Testis (tissue), 3 donors: ENCODE measurements around the gene CDH4. TPM values are rescaled to one million over a fixed set of nuclear protein-coding genes. Genes with fewer than 3 reads are reported as not detected.

ENCODE experiments used
- DNase-seq: peaks from one replicate; pipeline ENCODE4 v3.0.0-alpha.2; 2019
- H3K27ac ChIP-seq, 2 donors: fragments of 200-600 bp; sonication (generic); one replicate each; pipeline ENCODE4 v1.5.1; 2019
- H3K27me3 ChIP-seq: fragments of 200-600 bp; sonication (generic); one replicate; pipeline ENCODE4 v1.5.1; 2019
- H3K36me3 ChIP-seq: fragments of 200-600 bp; sonication (generic); one replicate; pipeline ENCODE4 v1.5.1; 2017; ENCODE audit warnings: low read depth; ENCODE audit errors: missing control alignments
- H3K4me1 ChIP-seq: fragments of 200-600 bp; sonication (generic); one replicate; pipeline ENCODE4 v1.5.1; 2019
- H3K4me3 ChIP-seq, 2 donors: fragments of 200-600 bp; sonication (generic); one replicate each; pipeline ENCODE4 v1.5.1; 2017 to 2019
- H3K9me3 ChIP-seq: fragments of 200-600 bp; sonication (generic); one replicate; pipeline ENCODE4 v1.5.1; 2017
- CTCF ChIP-seq, 3 experiments: fragments of 450-650 bp in 2 of 3; fragments of 200-600 bp in 1 of 3; sonication (generic) in 1 of 3; IDR thresholded peaks; one replicate each; pipeline ENCODE4 v1.5.1; 2016 to 2019; ENCODE audit warnings: antibody characterized with exemption in 3 of 3, mild to moderate bottlenecking in 2 of 3, moderate library complexity in 1 of 3
- POLR2A ChIP-seq: fragments of 450-650 bp; IDR thresholded peaks from one replicate; pipeline ENCODE4 v1.6.1; 2017; ENCODE audit warnings: antibody characterized with exemption, mild to moderate bottlenecking, moderate library complexity
- WGBS, 2 donors: methylation state at CpG; one replicate each; pipeline ENCODE4 v1.1.5; 2018; 5-methylcytosine and 5-hydroxymethylcytosine counted together
- intact Hi-C: fragments of 100-400 bp; cut with DNase I; formaldehyde crosslinking; loops from one replicate; pipeline ENCODE4 v1.15.1; 2023; ENCODE audit warnings: low total_unique reads
- polyA plus RNA-seq: library from polyadenylated mRNA; stranded (reverse); fragments of 350-450 nt; fragmentation: Illumina TruSeq; extraction: RNeasy Lipid Tissue Mini Kit (QIAGEN cat#74804); gene quantifications from one replicate; pipeline ENCODE4 v1.2.3, GENCODE V29; 2014; ENCODE audit warnings: low read depth, low replicate concordance; ENCODE audit not compliant: insufficient read depth
- total RNA-seq, 2 donors: library from RNA; depleted of rRNA; stranded (reverse); fragments of >200 nt; gene quantifications; one replicate each; pipeline ENCODE4 v1.2.3, GENCODE V29; 2016

The CDH4 gene
- total and polyA plus RNA-seq, 3 donors from 2014 or later: 1.4 to 3.3 (median 1.9) TPM

- Histone ChIP-seq H3K36me3 (no peaks in the 10 kb centered on the region), H3K4me1 (peaks cover 4% of the 10 kb centered on the region), H3K27ac (no peak overlapping the region), H3K27me3 (no peaks in the 10 kb centered on the region), H3K4me3 (no peak overlapping the region), H3K9me3 (no peaks in the 10 kb centered on the region)
- TF ChIP-seq POLR2A (no peak), CTCF (IDR thresholded peaks at IDR 0.05) (no peak)
- intact Hi-C loops: no loop called here
- WGBS, 2 donors: 94 to 95% methylated on average over 8 of the region's 8 CpGs
- DNase-seq: no peak
Observed at GRCh38 chr20:61564628-61565027, 312.6 kb downstream of the CDH4 start.

- Histone ChIP-seq H3K27ac (no peak overlapping the region), H3K4me1 (peaks cover 4% of the 10 kb centered on the region), H3K27me3 (no peaks in the 10 kb centered on the region), H3K36me3 (no peaks in the 10 kb centered on the region), H3K9me3 (no peaks in the 10 kb centered on the region), H3K4me3 (no peak overlapping the region)
- DNase-seq: no peak
- intact Hi-C loops: no loop called here
- 94 to 96% methylated on average over 9 to 12 of the region's 12 CpGs for WGBS, 2 donors
- TF ChIP-seq CTCF (IDR thresholded peaks at IDR 0.05): no peak
- no peak for TF ChIP-seq POLR2A
Observed at GRCh38 chr20:61565791-61566190, 313.7 kb downstream of the CDH4 start.

- Histone ChIP-seq H3K9me3 (no peaks in the 10 kb centered on the region), H3K27ac (no peak overlapping the region), H3K4me3 (no peak overlapping the region), H3K27me3 (no peaks in the 10 kb centered on the region), H3K36me3 (no peaks in the 10 kb centered on the region), H3K4me1 (peaks cover 4% of the 10 kb centered on the region)
- WGBS, 2 donors: 51 to 77% methylated on average over 17 to 22 of the region's 22 CpGs
- intact Hi-C loops: no loop called here
- DNase-seq: no peak
- TF ChIP-seq POLR2A (no peak), CTCF (IDR thresholded peaks at IDR 0.05) (no peak)
Observed at GRCh38 chr20:61566691-61567090, 314.6 kb downstream of the CDH4 start.

- WGBS, 2 donors: 36% methylated on average over 4 of the region's 4 CpGs
- intact Hi-C loops: no loop called here
- DNase-seq: no peak
- Histone ChIP-seq H3K27ac (no peak overlapping the region), H3K4me3 (no peak overlapping the region), H3K4me1 (peaks cover 4% of the 10 kb centered on the region), H3K9me3 (no peaks in the 10 kb centered on the region), H3K36me3 (no peaks in the 10 kb centered on the region), H3K27me3 (no peaks in the 10 kb centered on the region)
- no peak for TF ChIP-seq CTCF (IDR thresholded peaks at IDR 0.05)
Observed at GRCh38 chr20:61567204-61567603, 315.1 kb downstream of the CDH4 start.

GRCh38 chr20:61569825-61570224 is 317.8 kb downstream of the CDH4 start:
- no peaks in the 10 kb centered on the region for H3K9me3 ChIP-seq
- H3K4me3 ChIP-seq: no peak overlapping the region
- TF ChIP-seq CTCF (IDR thresholded peaks at IDR 0.05) (no peak), POLR2A (no peak)
- no peak overlapping the region for H3K27ac ChIP-seq
- intact Hi-C loops: no loop called here
- H3K4me1 ChIP-seq: peaks cover 4% of the 10 kb centered on the region
- no peak for DNase-seq
- no peaks in the 10 kb centered on the region for H3K27me3 ChIP-seq
- no peaks in the 10 kb centered on the region for H3K36me3 ChIP-seq
- WGBS, 2 donors: 90 to 94% methylated on average over 10 of the region's 10 CpGs
